Measurements from ENCODE around the gene MCF2L2. TPM values are rescaled to one million over a fixed set of nuclear protein-coding genes. Genes with fewer than 3 reads are reported as not detected.

MCF2L2 gene
- total and polyA plus RNA-seq, 2 donors, result 0.44 to 3.6 TPM

DNA sequence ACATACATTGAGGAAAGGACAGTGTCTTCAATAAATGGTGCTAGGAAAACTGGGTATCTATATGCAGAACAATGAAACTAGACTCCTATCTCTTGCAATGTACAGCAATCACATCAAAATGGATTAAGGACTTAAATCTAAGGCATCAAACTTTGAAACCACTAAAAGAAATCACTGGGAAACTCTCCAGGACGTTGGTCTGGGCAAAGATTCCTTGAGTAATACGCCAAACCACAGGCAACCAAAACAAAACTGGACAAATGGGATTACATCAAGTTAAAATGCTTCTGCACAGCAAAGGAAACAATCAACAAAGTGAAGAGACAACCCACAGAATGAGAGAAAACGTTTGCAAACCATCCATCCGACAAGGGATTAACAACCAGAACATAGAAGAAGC, 280.4 kb downstream of the MCF2L2 start:
- no peak overlapping the region for H3K4me3 ChIP-seq (ENCODE audit: low read depth, low read length)
- H3K36me3 ChIP-seq (ENCODE audit: insufficient read depth), result no peaks in the 10 kb centered on the region
- no peak overlapping the region for H3K27ac ChIP-seq (ENCODE audit: low read depth)
- no peaks in the 10 kb centered on the region for H3K4me1 ChIP-seq (ENCODE audit: insufficient read depth)
- 43% methylated on average over 4 of the region's 4 CpGs for WGBS
- DNase-seq (ENCODE audit: extremely low spot score), result no peak

DNA sequence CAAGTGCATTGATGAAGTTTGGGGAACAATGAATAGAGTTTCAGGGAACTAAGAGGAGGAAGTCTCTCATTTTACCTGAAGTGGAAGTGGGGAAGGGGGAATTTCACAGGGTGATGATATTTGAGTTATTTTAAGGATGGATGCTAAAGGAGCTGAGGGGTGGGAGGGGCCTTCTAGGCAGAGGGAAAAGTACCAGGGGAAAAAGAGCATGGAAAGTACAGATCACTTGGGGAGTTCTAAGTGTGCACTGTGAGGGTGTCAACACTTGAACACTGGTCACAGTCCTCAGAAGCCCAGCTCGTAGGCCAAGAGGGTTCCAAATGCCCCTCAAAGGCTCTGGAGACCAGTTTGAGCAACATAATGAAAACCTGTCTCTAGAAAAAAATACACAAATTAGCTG, 284.1 kb downstream of the MCF2L2 start:
- 84% methylated on average over 1 of the region's 1 CpG for WGBS
- DNase-seq (ENCODE audit: extremely low spot score), result no peak
- Histone ChIP-seq H3K4me1 (ENCODE audit: insufficient read depth) (no peaks in the 10 kb centered on the region), H3K36me3 (ENCODE audit: insufficient read depth) (no peaks in the 10 kb centered on the region), H3K4me3 (ENCODE audit: low read depth, low read length) (no peak overlapping the region), H3K27ac (ENCODE audit: low read depth) (no peak overlapping the region)

- H3K4me1 ChIP-seq (ENCODE audit: insufficient read depth), result no peaks in the 10 kb centered on the region
- no peak overlapping the region for H3K4me3 ChIP-seq (ENCODE audit: low read depth, low read length)
- no peaks in the 10 kb centered on the region for H3K36me3 ChIP-seq (ENCODE audit: insufficient read depth)
- DNase-seq (ENCODE audit: extremely low spot score), result no peak
- no peak overlapping the region for H3K27ac ChIP-seq (ENCODE audit: low read depth)
- WGBS, result 69% methylated on average over 11 of the region's 11 CpGs
These were observed 286.2 kb downstream of the MCF2L2 start for GRCh38 chr3:183142199-183142598.

DNA sequence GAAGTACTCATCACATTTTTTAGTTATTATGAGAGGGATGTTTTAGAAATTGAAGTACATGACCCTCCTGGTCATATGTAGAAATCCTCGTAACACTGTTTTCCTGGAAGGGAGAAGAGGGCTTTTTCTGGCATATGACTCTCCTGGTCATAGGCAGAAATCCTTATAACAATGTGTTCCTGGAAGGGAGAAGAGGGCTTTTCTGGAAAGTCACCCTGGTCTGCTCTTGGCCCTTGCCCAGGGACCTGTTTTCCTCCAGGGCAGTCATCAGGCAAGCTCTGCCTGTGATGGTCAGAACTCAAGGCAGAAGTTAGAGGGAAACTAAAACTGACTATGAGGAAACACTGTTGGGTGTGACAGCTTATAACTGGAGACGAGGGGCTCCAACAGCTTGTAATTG, 293.6 kb downstream of the MCF2L2 start:
- 71% methylated on average over 2 of the region's 2 CpGs for WGBS
- Histone ChIP-seq H3K4me3 (ENCODE audit: low read depth, low read length) (no peak overlapping the region), H3K36me3 (ENCODE audit: insufficient read depth) (no peaks in the 10 kb centered on the region), H3K4me1 (ENCODE audit: insufficient read depth) (no peaks in the 10 kb centered on the region), H3K27ac (ENCODE audit: low read depth) (no peak overlapping the region)
- DNase-seq (ENCODE audit: extremely low spot score), result no peak

DNA sequence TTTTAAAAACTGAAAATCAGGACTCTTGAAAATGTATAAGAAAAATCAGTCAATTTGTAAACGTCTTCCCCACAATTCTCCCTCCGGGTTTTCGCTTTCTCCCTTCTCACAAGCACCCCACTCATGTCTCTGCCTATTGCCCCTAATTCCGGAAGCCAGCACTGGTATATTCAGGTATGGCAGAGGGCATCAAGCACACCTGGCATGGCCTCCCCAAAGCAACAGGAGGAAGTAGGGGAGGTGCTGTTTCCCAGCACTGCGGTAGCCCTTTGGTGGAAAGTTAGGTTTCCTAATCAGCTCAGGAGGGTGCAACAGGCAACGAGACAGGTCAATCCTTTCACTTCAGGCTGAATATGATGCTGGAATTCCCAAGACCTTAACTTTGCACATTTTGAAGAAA, 296.0 kb downstream of the MCF2L2 start:
- DNase-seq (ENCODE audit: extremely low spot score), result no peak
- WGBS, result 61% methylated on average over 6 of the region's 6 CpGs
- H3K36me3 ChIP-seq (ENCODE audit: insufficient read depth), result no peaks in the 10 kb centered on the region
- no peak overlapping the region for H3K27ac ChIP-seq (ENCODE audit: low read depth)
- no peaks in the 10 kb centered on the region for H3K4me1 ChIP-seq (ENCODE audit: insufficient read depth)
- no peak overlapping the region for H3K4me3 ChIP-seq (ENCODE audit: low read depth, low read length)

DNA sequence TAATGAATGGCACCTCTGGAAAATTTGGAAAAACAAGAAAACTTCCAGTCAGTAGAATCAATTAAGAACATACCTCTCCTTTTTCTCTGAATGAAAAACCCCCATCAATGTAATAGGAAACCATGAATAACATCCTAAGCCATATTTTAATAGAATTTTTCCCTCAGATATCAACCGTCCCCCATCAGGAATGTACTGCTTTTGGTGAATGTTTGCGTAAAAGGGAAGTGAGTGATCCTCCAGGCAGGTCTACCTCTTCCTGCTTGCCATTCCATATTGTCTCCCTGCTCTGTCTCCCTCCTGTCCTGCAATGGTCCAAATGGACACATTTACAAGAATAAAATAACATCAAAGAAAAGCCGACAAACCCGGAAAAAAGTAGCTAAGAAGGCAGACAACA, 296.7 kb downstream of the MCF2L2 start:
- H3K4me3 ChIP-seq (ENCODE audit: low read depth, low read length), result no peak overlapping the region
- no peak for DNase-seq (ENCODE audit: extremely low spot score)
- no peaks in the 10 kb centered on the region for H3K36me3 ChIP-seq (ENCODE audit: insufficient read depth)
- no peaks in the 10 kb centered on the region for H3K4me1 ChIP-seq (ENCODE audit: insufficient read depth)
- 46% methylated on average over 4 of the region's 4 CpGs for WGBS
- H3K27ac ChIP-seq (ENCODE audit: low read depth), result no peak overlapping the region

DNA sequence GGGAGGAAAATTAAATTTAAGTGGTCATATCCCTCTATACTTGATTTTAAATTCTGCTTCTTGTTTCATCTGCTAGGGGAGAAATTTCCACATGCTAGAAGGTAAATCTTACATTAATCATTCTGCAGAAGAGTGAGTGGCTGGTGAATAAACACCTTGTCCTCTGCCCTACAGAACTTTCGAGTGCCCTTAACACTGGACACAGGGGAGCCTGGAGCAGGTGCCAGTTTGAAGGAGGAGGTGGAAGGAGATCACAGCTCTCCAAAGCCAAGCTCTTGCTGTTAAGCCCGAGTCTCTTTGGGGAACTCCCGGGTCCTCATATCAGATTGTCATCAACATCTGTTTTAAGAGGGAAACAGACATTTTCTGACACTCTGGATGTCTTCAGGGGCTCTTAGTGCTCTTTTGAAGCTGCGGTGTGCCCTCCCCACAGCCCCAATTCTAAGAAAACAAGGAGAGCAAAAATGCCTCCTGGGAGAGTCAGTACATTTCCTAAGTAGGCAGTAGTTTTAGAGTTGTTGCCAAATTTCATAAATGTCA, 297.2 kb downstream of the MCF2L2 start:
- DNase-seq (ENCODE audit: extremely low spot score), result no peak
- no peak overlapping the region for H3K27ac ChIP-seq (ENCODE audit: low read depth)
- H3K4me3 ChIP-seq (ENCODE audit: low read depth, low read length), result no peak overlapping the region
- no peaks in the 10 kb centered on the region for H3K36me3 ChIP-seq (ENCODE audit: insufficient read depth)
- H3K4me1 ChIP-seq (ENCODE audit: insufficient read depth), result no peaks in the 10 kb centered on the region
- WGBS, result 46% methylated on average over 4 of the region's 4 CpGs

DNA sequence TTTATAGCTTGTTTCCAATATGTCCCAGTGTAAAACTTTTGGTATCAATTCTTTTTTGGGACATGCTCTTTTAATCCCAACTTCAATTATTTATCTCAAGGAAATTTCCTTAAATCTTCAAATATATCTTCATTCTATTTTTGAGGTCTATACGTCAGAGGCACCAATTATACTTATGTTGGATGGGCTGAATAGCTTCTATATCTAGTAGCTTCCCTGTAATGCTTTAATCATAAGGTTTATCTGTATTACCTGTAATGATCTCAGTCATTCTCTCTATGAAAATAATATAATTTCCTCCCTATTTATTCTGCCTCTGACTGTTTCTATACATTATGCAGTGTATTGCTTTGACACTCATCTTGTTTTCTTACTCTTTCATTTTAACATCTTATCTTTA, 299.2 kb downstream of the MCF2L2 start:
- no peaks in the 10 kb centered on the region for H3K4me1 ChIP-seq (ENCODE audit: insufficient read depth)
- no peak overlapping the region for H3K27ac ChIP-seq (ENCODE audit: low read depth)
- H3K36me3 ChIP-seq (ENCODE audit: insufficient read depth), result no peaks in the 10 kb centered on the region
- DNase-seq (ENCODE audit: extremely low spot score), result no peak
- no peak overlapping the region for H3K4me3 ChIP-seq (ENCODE audit: low read depth, low read length)
- WGBS, result 88% methylated on average over 1 of the region's 1 CpG

GRCh38 chr3:183128709-183129108, 299.7 kb downstream of the MCF2L2 start:
- H3K27ac ChIP-seq (ENCODE audit: low read depth), result no peak overlapping the region
- no peaks in the 10 kb centered on the region for H3K4me1 ChIP-seq (ENCODE audit: insufficient read depth)
- WGBS, result 93% methylated on average over 3 of the region's 3 CpGs
- no peak for DNase-seq (ENCODE audit: extremely low spot score)
- no peaks in the 10 kb centered on the region for H3K36me3 ChIP-seq (ENCODE audit: insufficient read depth)
- H3K4me3 ChIP-seq (ENCODE audit: low read depth, low read length), result no peak overlapping the region

Small RNAs within 50 kb of the gene (small RNA-seq; reads per million reads assigned to genes)
- not detected for gene RF00092
- not detected for gene RF00394
- gene RF01241, result not detected
- not detected for gene RNA5SP151
- gene SNORA63D, result 3.8 reads per million, percentile 91 among the genes with 10 or more reads in this experiment

Other genes starting within 250 kb of the MCF2L2 start
- 18.3 TPM for gene B3GNT5, start 175.4 kb downstream of the MCF2L2 start, total RNA-seq
- 4.3 TPM for gene B3GNT5, start 175.4 kb downstream of the MCF2L2 start, polyA plus RNA-seq
- gene KLHL6, start 127.1 kb upstream of the MCF2L2 start, total RNA-seq, result 1.7 TPM
- gene KLHL6, start 127.1 kb upstream of the MCF2L2 start, polyA plus RNA-seq, result 0.76 TPM
- 111 TPM for gene KLHL24, start 207.0 kb upstream of the MCF2L2 start, total RNA-seq
- 16.2 TPM for gene KLHL24, start 207.0 kb upstream of the MCF2L2 start, polyA plus RNA-seq